SH-SY5Y (cell line): ENCODE results near the gene IL12RB1.

Experiments
- GATA2 ChIP-seq: IDR thresholded peaks from 2 replicates; pipeline ENCODE4 v1.6.1; 2011; ENCODE audit warnings: mild to moderate bottlenecking, low read depth, low read length
- GATA3 ChIP-seq: IDR thresholded peaks from 2 replicates; pipeline ENCODE4 v1.6.1; 2011; ENCODE audit warnings: low read depth, mild to moderate bottlenecking, low read length, moderate library complexity

DNA sequence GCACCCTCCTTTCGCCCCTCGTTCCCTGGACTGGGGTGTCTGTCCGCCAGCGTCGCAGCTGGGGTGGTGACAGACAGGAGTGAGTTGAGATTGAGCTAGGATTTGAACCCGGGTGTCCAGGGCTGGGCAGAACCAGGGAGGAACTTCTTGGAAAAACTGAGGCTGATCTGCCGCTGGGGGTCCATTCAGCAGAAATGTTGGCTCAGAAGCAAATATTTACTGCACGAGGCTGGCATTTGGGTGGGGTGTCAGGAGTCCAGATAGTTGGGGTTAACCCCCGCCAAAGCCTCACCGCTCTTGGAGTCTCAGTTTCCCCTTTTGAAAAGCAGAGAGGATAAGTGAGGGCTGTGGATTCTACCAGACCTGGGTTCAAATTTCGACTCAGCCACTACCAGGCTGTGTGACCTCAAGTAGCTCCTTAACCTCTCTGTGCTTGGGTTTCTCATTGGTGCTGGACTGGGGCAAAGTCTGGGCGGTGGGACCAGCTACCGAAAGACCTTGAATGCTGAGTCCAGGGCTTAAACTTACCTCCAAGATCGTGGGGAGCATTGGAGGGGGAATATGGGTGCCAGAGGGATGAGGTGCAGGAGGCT lies 31.8 kb upstream of the IL12RB1 start:
- TF ChIP-seq GATA3 (no peak), GATA2 (no peak)
